Measurements from ENCODE around the gene MARF1. TPM values are rescaled to one million over a fixed set of nuclear protein-coding genes. Genes with fewer than 3 reads are reported as not detected.

Gene MARF1, protein sequence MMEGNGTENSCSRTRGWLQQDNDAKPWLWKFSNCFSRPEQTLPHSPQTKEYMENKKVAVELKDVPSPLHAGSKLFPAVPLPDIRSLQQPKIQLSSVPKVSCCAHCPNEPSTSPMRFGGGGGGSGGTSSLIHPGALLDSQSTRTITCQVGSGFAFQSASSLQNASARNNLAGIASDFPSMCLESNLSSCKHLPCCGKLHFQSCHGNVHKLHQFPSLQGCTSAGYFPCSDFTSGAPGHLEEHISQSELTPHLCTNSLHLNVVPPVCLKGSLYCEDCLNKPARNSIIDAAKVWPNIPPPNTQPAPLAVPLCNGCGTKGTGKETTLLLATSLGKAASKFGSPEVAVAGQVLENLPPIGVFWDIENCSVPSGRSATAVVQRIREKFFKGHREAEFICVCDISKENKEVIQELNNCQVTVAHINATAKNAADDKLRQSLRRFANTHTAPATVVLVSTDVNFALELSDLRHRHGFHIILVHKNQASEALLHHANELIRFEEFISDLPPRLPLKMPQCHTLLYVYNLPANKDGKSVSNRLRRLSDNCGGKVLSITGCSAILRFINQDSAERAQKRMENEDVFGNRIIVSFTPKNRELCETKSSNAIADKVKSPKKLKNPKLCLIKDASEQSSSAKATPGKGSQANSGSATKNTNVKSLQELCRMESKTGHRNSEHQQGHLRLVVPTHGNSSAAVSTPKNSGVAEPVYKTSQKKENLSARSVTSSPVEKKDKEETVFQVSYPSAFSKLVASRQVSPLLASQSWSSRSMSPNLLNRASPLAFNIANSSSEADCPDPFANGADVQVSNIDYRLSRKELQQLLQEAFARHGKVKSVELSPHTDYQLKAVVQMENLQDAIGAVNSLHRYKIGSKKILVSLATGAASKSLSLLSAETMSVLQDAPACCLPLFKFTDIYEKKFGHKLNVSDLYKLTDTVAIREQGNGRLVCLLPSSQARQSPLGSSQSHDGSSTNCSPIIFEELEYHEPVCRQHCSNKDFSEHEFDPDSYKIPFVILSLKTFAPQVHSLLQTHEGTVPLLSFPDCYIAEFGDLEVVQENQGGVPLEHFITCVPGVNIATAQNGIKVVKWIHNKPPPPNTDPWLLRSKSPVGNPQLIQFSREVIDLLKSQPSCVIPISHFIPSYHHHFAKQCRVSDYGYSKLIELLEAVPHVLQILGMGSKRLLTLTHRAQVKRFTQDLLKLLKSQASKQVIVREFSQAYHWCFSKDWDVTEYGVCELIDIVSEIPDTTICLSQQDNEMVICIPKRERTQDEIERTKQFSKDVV (N-terminal part only)
- 27.5 and 29.9 TPM in 2 replicates for total RNA-seq

GRCh38 chr16:15643048-15643945 lies at the start of gene MARF1:
Gene MARF1, minus strand, starts transcription at chr16:15643154. Its CDS starts 3,921 bp downstream, at chr16:15639233.

GRCh38 chr16:15650019-15650697 lies 7.2 kb upstream of the MARF1 start, which contains the start of gene NDE1:
Gene NDE1, plus strand, starts transcription at chr16:15650245. Its CDS starts 14,534 bp downstream, at chr16:15664779.

Other genes starting within 250 kb of the MARF1 start
- 0.13 and 3.4 TPM in 2 replicates for gene MPV17L, start 247.4 kb downstream of the MARF1 start, total RNA-seq
- gene BMERB1, start 208.6 kb downstream of the MARF1 start, total RNA-seq = 19.8 and 20.2 TPM in 2 replicates
- gene NDE1, start 7.1 kb upstream of the MARF1 start, total RNA-seq = 73.4 and 78.0 TPM in 2 replicates
- not detected in 2 replicates for gene MYH11, start 213.9 kb upstream of the MARF1 start, total RNA-seq
- 41.0 and 45.7 TPM in 2 replicates for gene CEP20, start 245.4 kb upstream of the MARF1 start, total RNA-seq

Data from thoracic aorta endothelial cell (primary cell).